ENCODE data around the gene WDR49.

The WDR49 gene

GRCh38 chr3:167507954-167508353, 145.8 kb downstream of the WDR49 start:
- Histone ChIP-seq H3K4me2 (ENCODE audit: low read length) (no peak overlapping the region), H3K4me1 (ENCODE audit: low read length) (no peaks in the 10 kb centered on the region), H2AFZ (ENCODE audit: low read depth, low read length) (no peak overlapping the region), H3K9ac (ENCODE audit: low read length) (no peak overlapping the region), H3K27me3 (ENCODE audit: low read depth, low read length) (no peaks in the 10 kb centered on the region), H4K20me1 (ENCODE audit: insufficient read depth, low read length) (no peaks in the 10 kb centered on the region), H3K4me3 (ENCODE audit: low read length) (no peak overlapping the region), H3K79me2 (ENCODE audit: low read length) (no peaks in the 10 kb centered on the region), H3K27ac (ENCODE audit: low read length) (no peak overlapping the region), H3K9me3 (ENCODE audit: insufficient read depth, low read length) (no peaks in the 10 kb centered on the region), H3K36me3 (replicated peaks; ENCODE audit: low read depth, low read length) (no peaks in the 10 kb centered on the region)
- no peak for TF ChIP-seq EZH2phosphoT487 (IDR thresholded peaks at IDR 0.05; ENCODE audit: low read depth)
- TF ChIP-seq, protein P1, sequence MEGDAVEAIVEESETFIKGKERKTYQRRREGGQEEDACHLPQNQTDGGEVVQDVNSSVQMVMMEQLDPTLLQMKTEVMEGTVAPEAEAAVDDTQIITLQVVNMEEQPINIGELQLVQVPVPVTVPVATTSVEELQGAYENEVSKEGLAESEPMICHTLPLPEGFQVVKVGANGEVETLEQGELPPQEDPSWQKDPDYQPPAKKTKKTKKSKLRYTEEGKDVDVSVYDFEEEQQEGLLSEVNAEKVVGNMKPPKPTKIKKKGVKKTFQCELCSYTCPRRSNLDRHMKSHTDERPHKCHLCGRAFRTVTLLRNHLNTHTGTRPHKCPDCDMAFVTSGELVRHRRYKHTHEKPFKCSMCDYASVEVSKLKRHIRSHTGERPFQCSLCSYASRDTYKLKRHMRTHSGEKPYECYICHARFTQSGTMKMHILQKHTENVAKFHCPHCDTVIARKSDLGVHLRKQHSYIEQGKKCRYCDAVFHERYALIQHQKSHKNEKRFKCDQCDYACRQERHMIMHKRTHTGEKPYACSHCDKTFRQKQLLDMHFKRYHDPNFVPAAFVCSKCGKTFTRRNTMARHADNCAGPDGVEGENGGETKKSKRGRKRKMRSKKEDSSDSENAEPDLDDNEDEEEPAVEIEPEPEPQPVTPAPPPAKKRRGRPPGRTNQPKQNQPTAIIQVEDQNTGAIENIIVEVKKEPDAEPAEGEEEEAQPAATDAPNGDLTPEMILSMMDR (IDR thresholded peaks at IDR 0.05; ENCODE audit: low read depth, low read length): no peak

GRCh38 chr3:167502401-167502800, 151.3 kb downstream of the WDR49 start:
- Histone ChIP-seq H3K9ac (ENCODE audit: low read length) (no peak overlapping the region), H3K4me3 (ENCODE audit: low read length) (no peak overlapping the region), H3K27ac (ENCODE audit: low read length) (no peak overlapping the region), H4K20me1 (ENCODE audit: insufficient read depth, low read length) (no peaks in the 10 kb centered on the region), H3K4me1 (ENCODE audit: low read length) (no peaks in the 10 kb centered on the region), H3K9me3 (ENCODE audit: insufficient read depth, low read length) (no peaks in the 10 kb centered on the region), H3K36me3 (replicated peaks; ENCODE audit: low read depth, low read length) (no peaks in the 10 kb centered on the region), H3K79me2 (ENCODE audit: low read length) (no peaks in the 10 kb centered on the region), H3K4me2 (ENCODE audit: low read length) (no peak overlapping the region), H2AFZ (ENCODE audit: low read depth, low read length) (no peak overlapping the region), H3K27me3 (ENCODE audit: low read depth, low read length) (no peaks in the 10 kb centered on the region)
- TF ChIP-seq, protein P1 (IDR thresholded peaks at IDR 0.05; ENCODE audit: low read depth, low read length): no peak
- TF ChIP-seq EZH2phosphoT487 (IDR thresholded peaks at IDR 0.05; ENCODE audit: low read depth): no peak

GRCh38 chr3:167501941-167502340, 151.8 kb downstream of the WDR49 start:
- Histone ChIP-seq H3K27me3 (ENCODE audit: low read depth, low read length) (no peaks in the 10 kb centered on the region), H2AFZ (ENCODE audit: low read depth, low read length) (no peak overlapping the region), H3K4me1 (ENCODE audit: low read length) (no peaks in the 10 kb centered on the region), H3K4me3 (ENCODE audit: low read length) (no peak overlapping the region), H3K9ac (ENCODE audit: low read length) (no peak overlapping the region), H3K4me2 (ENCODE audit: low read length) (no peak overlapping the region), H3K36me3 (replicated peaks; ENCODE audit: low read depth, low read length) (no peaks in the 10 kb centered on the region), H3K9me3 (ENCODE audit: insufficient read depth, low read length) (no peaks in the 10 kb centered on the region), H3K27ac (ENCODE audit: low read length) (no peak overlapping the region), H3K79me2 (ENCODE audit: low read length) (no peaks in the 10 kb centered on the region), H4K20me1 (ENCODE audit: insufficient read depth, low read length) (no peaks in the 10 kb centered on the region)
- no peak for TF ChIP-seq EZH2phosphoT487 (IDR thresholded peaks at IDR 0.05; ENCODE audit: low read depth)
- TF ChIP-seq, protein P1 (IDR thresholded peaks at IDR 0.05; ENCODE audit: low read depth, low read length): no peak

GRCh38 chr3:167497903-167498302, 155.8 kb downstream of the WDR49 start:
- no peaks in the 10 kb centered on the region for H3K36me3 ChIP-seq (replicated peaks; ENCODE audit: low read depth, low read length)
- H3K4me1 ChIP-seq (ENCODE audit: low read length): no peaks in the 10 kb centered on the region
- H2AFZ ChIP-seq (ENCODE audit: low read depth, low read length): no peak overlapping the region
- H3K4me2 ChIP-seq (ENCODE audit: low read length): no peak overlapping the region
- H3K27me3 ChIP-seq (ENCODE audit: low read depth, low read length): no peaks in the 10 kb centered on the region
- no peaks in the 10 kb centered on the region for H3K9me3 ChIP-seq (ENCODE audit: insufficient read depth, low read length)
- H3K4me3 ChIP-seq (ENCODE audit: low read length): no peak overlapping the region
- no peaks in the 10 kb centered on the region for H4K20me1 ChIP-seq (ENCODE audit: insufficient read depth, low read length)
- no peak overlapping the region for H3K9ac ChIP-seq (ENCODE audit: low read length)
- no peak overlapping the region for H3K27ac ChIP-seq (ENCODE audit: low read length)
- H3K79me2 ChIP-seq (ENCODE audit: low read length): no peaks in the 10 kb centered on the region
- TF ChIP-seq, protein P1 (IDR thresholded peaks at IDR 0.05; ENCODE audit: low read depth, low read length): no peak
- no peak for TF ChIP-seq EZH2phosphoT487 (IDR thresholded peaks at IDR 0.05; ENCODE audit: low read depth)
